DOHH2 (cell line): ENCODE measurements around the gene RALGPS2.

Source experiments
- CTCF ChIP-seq: fragments of 200-600 bp; sonication (generic); IDR thresholded peaks from one replicate; pipeline ENCODE4 v1.5.1; 2014; ENCODE audit warnings: antibody characterized with exemption, mild to moderate bottlenecking, low read depth, low read length; ENCODE audit not compliant: poor library complexity, severe bottlenecking
- EZH2phosphoT487 ChIP-seq: fragments of 200-600 bp; sonication (generic); IDR thresholded peaks from 2 replicates; pipeline ENCODE4 v1.6.1; 2017; ENCODE audit warnings: borderline replicate concordance, mild to moderate bottlenecking, antibody characterized with exemption, low read length, moderate library complexity, mixed read lengths

- TF ChIP-seq CTCF (no peak), EZH2phosphoT487 (no peak)
These were observed 236.3 kb downstream of the RALGPS2 start for GRCh38 chr1:178961331-178961730.
